SH-SY5Y (cell line): ENCODE data around the gene TCN2.

Experiments used
- GATA2 ChIP-seq: IDR thresholded peaks from 2 replicates; pipeline ENCODE4 v1.6.1; 2011; ENCODE audit warnings: mild to moderate bottlenecking, low read depth, low read length
- GATA3 ChIP-seq: IDR thresholded peaks from 2 replicates; pipeline ENCODE4 v1.6.1; 2011; ENCODE audit warnings: low read depth, mild to moderate bottlenecking, low read length, moderate library complexity

DNA sequence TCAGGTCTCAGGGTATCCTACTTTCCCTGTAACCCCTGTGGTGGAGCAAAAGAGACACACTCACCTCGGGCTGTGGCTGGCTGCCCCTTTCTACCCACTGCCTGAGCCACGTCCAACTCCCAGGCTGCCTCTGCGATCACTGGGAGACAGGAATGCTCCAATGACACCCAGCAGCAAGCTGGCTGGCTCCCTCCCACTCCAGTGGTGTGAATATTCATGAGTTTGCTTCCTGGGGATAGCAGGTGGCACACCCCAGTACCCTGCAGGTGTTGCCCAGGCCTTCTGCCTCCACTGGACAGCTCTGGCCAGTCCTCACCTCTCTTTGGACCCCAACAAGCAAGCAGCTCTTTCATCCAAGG is 42.2 kb upstream of the TCN2 start:
- no peak for TF ChIP-seq GATA3
- TF ChIP-seq GATA2, result no peak
